GM06990 (cell line): ENCODE results near the gene CD86.

Source experiments
- DNase-seq: peaks from one replicate; pipeline ENCODE4 v3.0.0-alpha.2; 2011; ENCODE audit not compliant: insufficient read length; ENCODE audit errors: extremely low read depth
- H3K27me3 ChIP-seq: replicated peaks from 2 replicates; pipeline ENCODE4 v1.6.0; 2011; ENCODE audit warnings: low read length; ENCODE audit not compliant: control insufficient read depth, insufficient read depth
- H3K36me3 ChIP-seq: 2 replicates; pipeline ENCODE4 v1.5.1; 2011; ENCODE audit warnings: low read length; ENCODE audit not compliant: control insufficient read depth, insufficient read depth
- H3K4me3 ChIP-seq: replicated peaks from 2 replicates; pipeline ENCODE4 v1.5.1; 2011; ENCODE audit warnings: low read depth, mild to moderate bottlenecking, control low read depth, low read length
- CTCF ChIP-seq: IDR thresholded peaks from 2 replicates; pipeline ENCODE4 v1.5.1; 2011; ENCODE audit warnings: low read length, control low read depth, mild to moderate bottlenecking, inconsistent platforms; ENCODE audit not compliant: insufficient read depth, poor library complexity, severe bottlenecking

CD86 gene

GRCh38 chr3:122074621-122075265, 19.6 kb downstream of the CD86 start:
- Histone ChIP-seq H3K27me3 (no peaks in the 10 kb centered on the region), H3K4me3 (peak overlapping the region; percentile 75), H3K36me3 (peaks cover 2% of the 10 kb centered on the region)
- no peak for TF ChIP-seq CTCF
- DNase-seq: peak; percentile 84

GRCh38 chr3:122076491-122077292, 21.5 kb downstream of the CD86 start:
- H3K36me3 ChIP-seq: peaks cover 2% of the 10 kb centered on the region
- peak overlapping the region; percentile 75 for H3K4me3 ChIP-seq
- no peaks in the 10 kb centered on the region for H3K27me3 ChIP-seq
- DNase-seq: no peak
- no peak for TF ChIP-seq CTCF

GRCh38 chr3:122077293-122078234, 22.4 kb downstream of the CD86 start:
- TF ChIP-seq CTCF: no peak
- H3K4me3 ChIP-seq: peak overlapping the region; percentile 75
- DNase-seq: no peak

GRCh38 chr3:122078235-122078935, 23.2 kb downstream of the CD86 start:
- peaks cover 2% of the 10 kb centered on the region for H3K36me3 ChIP-seq
- no peak for TF ChIP-seq CTCF

More at GRCh38 chr3:122077293-122078234, 22.4 kb downstream of the CD86 start:
- Histone ChIP-seq H3K36me3 (peaks cover 2% of the 10 kb centered on the region), H3K27me3 (no peaks in the 10 kb centered on the region)

GRCh38 chr3:122079524-122080206, 24.5 kb downstream of the CD86 start:
- no peak for TF ChIP-seq CTCF
- H3K4me3 ChIP-seq: peak overlapping the region; percentile 75
- DNase-seq: no peak
- no peaks in the 10 kb centered on the region; the same call in 1 of the 2 replicates for H3K36me3 ChIP-seq
- no peaks in the 10 kb centered on the region for H3K27me3 ChIP-seq

More at GRCh38 chr3:122078235-122078935, 23.2 kb downstream of the CD86 start:
- DNase-seq: no peak
- H3K4me3 ChIP-seq: peak overlapping the region; percentile 75
- H3K27me3 ChIP-seq: no peaks in the 10 kb centered on the region
